Thoracic aorta (tissue), 2 donors: ENCODE measurements around the gene IPO11. TPM values are rescaled to one million over a fixed set of nuclear protein-coding genes. Genes with fewer than 3 reads are reported as not detected.

Experiments
- ATAC-seq: fragments of 150-250 bp; one replicate; pipeline ENCODE4 v1.8.0; 2017; ENCODE audit warnings: low read depth; ENCODE audit not compliant: insufficient number of reproducible peaks, low FRiP score
- DNase-seq: peaks from one replicate; pipeline ENCODE4 v3.0.0-alpha.2; 2020; ENCODE audit warnings: low spot score
- H3K27ac ChIP-seq, 2 donors: fragments of 200-600 bp; sonication (generic); 1 replicate in 1 of 2; 2 replicates in 1 of 2; pipeline ENCODE4 v1.5.1; 2016; ENCODE audit warnings: mild to moderate bottlenecking in 2 of 2, moderate library complexity in 2 of 2
- H3K27me3 ChIP-seq: fragments of 200-600 bp; sonication (generic); replicated peaks from 2 replicates; pipeline ENCODE4 v1.6.0; 2016; ENCODE audit warnings: mild to moderate bottlenecking; ENCODE audit not compliant: insufficient read depth
- H3K36me3 ChIP-seq: fragments of 200-600 bp; sonication (generic); one replicate; pipeline ENCODE4 v1.5.1; 2016
- H3K4me1 ChIP-seq, 2 donors: fragments of 200-600 bp; sonication (generic); 1 replicate in 1 of 2; 2 replicates in 1 of 2; pipeline versions ENCODE4 v1.5.1 to v1.6.0; 2016; ENCODE audit warnings: low read depth in 2 of 2, mild to moderate bottlenecking in 1 of 2; ENCODE audit not compliant: control insufficient read depth in 1 of 2
- H3K4me3 ChIP-seq: fragments of 200-600 bp; sonication (generic); 2 replicates; pipeline ENCODE4 v1.5.1; 2016; ENCODE audit warnings: mild to moderate bottlenecking
- H3K9me3 ChIP-seq: fragments of 200-600 bp; sonication (generic); 2 replicates; pipeline ENCODE4 v1.5.1; 2016
- CTCF ChIP-seq: fragments of 200-600 bp; sonication (generic); IDR thresholded peaks from one replicate; pipeline ENCODE4 v1.5.1; 2019; ENCODE audit warnings: antibody characterized with exemption
- total RNA-seq, 2 donors: library from RNA; depleted of rRNA; stranded (reverse); fragments of >200 nt; gene quantifications; one replicate each; pipeline versions ENCODE4 v1.1.0 to v1.2.3, GENCODE V29; 2016

Gene IPO11
- total RNA-seq, 2 donors from 2014 or later, result 10.7 to 16.5 TPM

GRCh38 chr5:62419609-62420008 is 7.0 kb downstream of the IPO11 start:
- no peaks in the 10 kb centered on the region for H3K4me1 ChIP-seq
- no peak overlapping the region for H3K27ac ChIP-seq
- TF ChIP-seq CTCF, result no peak
- no peaks in the 10 kb centered on the region for H3K9me3 ChIP-seq
- no peak for DNase-seq
- H3K36me3 ChIP-seq, result no peaks in the 10 kb centered on the region
- H3K4me3 ChIP-seq, result no peak overlapping the region
- no peaks in the 10 kb centered on the region for H3K27me3 ChIP-seq
- ATAC-seq, result no peak

- Histone ChIP-seq H3K9me3 (no peaks in the 10 kb centered on the region), H3K4me3 (no peak overlapping the region), H3K36me3 (no peaks in the 10 kb centered on the region), H3K27ac (no peak overlapping the region), H3K4me1 (no peaks in the 10 kb centered on the region), H3K27me3 (no peaks in the 10 kb centered on the region)
- ATAC-seq, result no peak
- TF ChIP-seq CTCF, result no peak
- DNase-seq, result no peak
Measured at GRCh38 chr5:62421414-62421813, 8.9 kb downstream of the IPO11 start.

- H3K4me3 ChIP-seq, result no peak overlapping the region
- no peak for DNase-seq
- TF ChIP-seq CTCF, result no peak
- H3K27me3 ChIP-seq, result no peaks in the 10 kb centered on the region
- H3K9me3 ChIP-seq, result no peaks in the 10 kb centered on the region
- no peaks in the 10 kb centered on the region for H3K36me3 ChIP-seq
- H3K4me1 ChIP-seq, result no peaks in the 10 kb centered on the region
- no peak overlapping the region for H3K27ac ChIP-seq
- no peak for ATAC-seq
Measured at GRCh38 chr5:62424763-62425162, 12.2 kb downstream of the IPO11 start.

- no peak for TF ChIP-seq CTCF
- ATAC-seq, result no peak
- H3K4me3 ChIP-seq, result no peak overlapping the region
- no peaks in the 10 kb centered on the region for H3K27me3 ChIP-seq
- no peak overlapping the region for H3K27ac ChIP-seq
- H3K36me3 ChIP-seq, result no peaks in the 10 kb centered on the region
- no peak for DNase-seq
- peaks cover 0 to 14% of the 10 kb centered on the region in 2 donors for H3K4me1 ChIP-seq
- no peaks in the 10 kb centered on the region for H3K9me3 ChIP-seq
Measured at GRCh38 chr5:62431735-62432620, 19.4 kb downstream of the IPO11 start.

- H3K27ac ChIP-seq, result no peak overlapping the region
- ATAC-seq, result no peak
- H3K4me3 ChIP-seq, result no peak overlapping the region
- TF ChIP-seq CTCF, result no peak
- peaks cover 0 to 14% of the 10 kb centered on the region in 2 donors for H3K4me1 ChIP-seq
- no peak for DNase-seq
- no peaks in the 10 kb centered on the region for H3K27me3 ChIP-seq
- no peaks in the 10 kb centered on the region for H3K9me3 ChIP-seq
- H3K36me3 ChIP-seq, result no peaks in the 10 kb centered on the region
Measured at GRCh38 chr5:62432621-62433064, 20.1 kb downstream of the IPO11 start.
